GM23248 (cell line): ENCODE measurements around the gene GALNT5.

ENCODE experiments used
- EZH2 ChIP-seq: fragments of 200-600 bp; sonication (generic); IDR thresholded peaks from 2 replicates; pipeline ENCODE4 v1.6.1; 2018; ENCODE audit warnings: antibody characterized with exemption, mild to moderate bottlenecking; ENCODE audit not compliant: insufficient read depth, poor library complexity, severe bottlenecking
- EZH2phosphoT487 ChIP-seq: fragments of 200-600 bp; sonication (generic); IDR thresholded peaks from 2 replicates; pipeline ENCODE4 v1.6.1; 2018; ENCODE audit warnings: antibody characterized with exemption, moderate library complexity, mild to moderate bottlenecking, low read depth; ENCODE audit not compliant: insufficient read depth

- TF ChIP-seq EZH2 (no peak), EZH2phosphoT487 (no peak)
Observed at GRCh38 chr2:157296490-157296889, 39.0 kb downstream of the GALNT5 start.
